Cardiac septum (tissue), 1 donor: ENCODE measurements around the gene TMEM131. TPM values are rescaled to one million over a fixed set of nuclear protein-coding genes. Genes with fewer than 3 reads are reported as not detected.
"Not testable (repeated sequence)": the region's sequence is repeated elsewhere in the genome, so short reads cannot be mapped to it uniquely, and the experiment has no call there.

Source experiments
- DNase-seq: peaks from one replicate; pipeline ENCODE4 v3.0.0-alpha.2; 2020; ENCODE audit warnings: low spot score
- intact Hi-C: fragments of 100-400 bp; cut with DNase I; formaldehyde crosslinking; loops from one replicate; pipeline ENCODE4 v1.14.0; 2022
- long read RNA-seq: library from polyadenylated mRNA; unstranded; transcript quantifications from one replicate; pipeline ENCODE4 v2.0.0, GENCODE V29; 2021
- total RNA-seq: library from RNA; stranded (reverse); fragmentation: NEBNext Ultra II Directional; extraction: Animal tissue kit (Norgen Biotek cat#: 25700); gene quantifications from one replicate; pipeline ENCODE4 v1.2.1, GENCODE V29; 2021
- donor health status: DM: no; HTN: no; CAD: no.

TMEM131 gene
- total RNA-seq = 28.6 TPM
- long read RNA-seq, partial matches to known transcripts = 9 of 18 reads
- long read RNA-seq, other reads (novel, unspliced or antisense) = 9 of 18 reads

GRCh38 chr2:97995734-97996624 lies at the start of gene TMEM131:
Gene TMEM131 (minus strand): TSS chr2:97995948. CDS start chr2:97995662, 286 bp downstream.
- DNase-seq = peak; percentile 98
- intact Hi-C loops = loop anchor here (5.0 to 10.0 kb wide), 3 partner anchors 124 to 189 kb away; no protein-coding TSS in a partner anchor

GRCh38 chr2:98044730-98045129 lies 49.0 kb upstream of the TMEM131 start:
- DNase-seq, intact Hi-C loops: not testable (repeated sequence)

- intact Hi-C loops = no loop called here
- no peak for DNase-seq
Measured at GRCh38 chr2:98043101-98043500, 47.4 kb upstream of the TMEM131 start.

- DNase-seq = no peak
- intact Hi-C loops = no loop called here
Measured at GRCh38 chr2:98040331-98040939, 44.7 kb upstream of the TMEM131 start.

GRCh38 chr2:98039085-98039756 lies 43.5 kb upstream of the TMEM131 start:
- intact Hi-C loops = no loop called here
- DNase-seq = no peak

- intact Hi-C loops = no loop called here
- no peak for DNase-seq
Measured at GRCh38 chr2:98037666-98038336, 42.1 kb upstream of the TMEM131 start.

- intact Hi-C loops = no loop called here
Measured at GRCh38 chr2:98037206-98037605, 41.5 kb upstream of the TMEM131 start.

GRCh38 chr2:98036349-98037000 lies 40.7 kb upstream of the TMEM131 start:
- intact Hi-C loops = no loop called here
- DNase-seq = no peak

More at GRCh38 chr2:98037206-98037605, 41.5 kb upstream of the TMEM131 start:
- no peak for DNase-seq

GRCh38 chr2:98034745-98035144 lies 39.0 kb upstream of the TMEM131 start:
- intact Hi-C loops = no loop called here

GRCh38 chr2:98032086-98032485 lies 36.3 kb upstream of the TMEM131 start:
- no peak for DNase-seq
- intact Hi-C loops = no loop called here

More at GRCh38 chr2:98034745-98035144, 39.0 kb upstream of the TMEM131 start:
- no peak for DNase-seq

- intact Hi-C loops = no loop called here
- no peak for DNase-seq
Measured at GRCh38 chr2:98029718-98030222, 34.0 kb upstream of the TMEM131 start.

- intact Hi-C loops = no loop called here
- DNase-seq = no peak
Measured at GRCh38 chr2:98028931-98029717, 33.4 kb upstream of the TMEM131 start.

GRCh38 chr2:98028101-98028561 lies 32.4 kb upstream of the TMEM131 start:
- intact Hi-C loops = no loop called here
- DNase-seq = no peak

GRCh38 chr2:98027538-98027937 lies 31.8 kb upstream of the TMEM131 start:
- intact Hi-C loops = no loop called here
- no peak for DNase-seq

GRCh38 chr2:98026927-98027522 lies 31.3 kb upstream of the TMEM131 start:
- no peak for DNase-seq
- intact Hi-C loops = no loop called here

GRCh38 chr2:98026292-98026691 lies 30.5 kb upstream of the TMEM131 start:
- intact Hi-C loops = no loop called here
- no peak for DNase-seq

- DNase-seq = no peak
- intact Hi-C loops = no loop called here
Measured at GRCh38 chr2:98025481-98026037, 29.8 kb upstream of the TMEM131 start.
